Esophagus muscularis mucosa (tissue), 4 donors: Measurements from ENCODE around the gene DIS3L.

ENCODE experiments used
- EP300 ChIP-seq: sonication (generic); formaldehyde crosslinking; IDR thresholded peaks from one replicate; pipeline ENCODE4 v1.6.1; 2017; ENCODE audit warnings: antibody characterized with exemption
- POLR2A ChIP-seq: fragments of 450-650 bp; IDR thresholded peaks from one replicate; pipeline ENCODE4 v1.6.1; 2017; ENCODE audit warnings: antibody characterized with exemption, moderate library complexity, mild to moderate bottlenecking, low read depth
- TF ChIP-seq, protein P1 (sequence below), 3 experiments: fragments of 200-600 bp in 2 of 3; fragments of 450-650 bp in 1 of 3; sonication (generic) in 2 of 3; IDR thresholded peaks; one replicate each; pipeline ENCODE4 v1.5.1; 2017 to 2019; ENCODE audit warnings: antibody characterized with exemption in 3 of 3, mild to moderate bottlenecking in 2 of 3, moderate library complexity in 1 of 3

DNA sequence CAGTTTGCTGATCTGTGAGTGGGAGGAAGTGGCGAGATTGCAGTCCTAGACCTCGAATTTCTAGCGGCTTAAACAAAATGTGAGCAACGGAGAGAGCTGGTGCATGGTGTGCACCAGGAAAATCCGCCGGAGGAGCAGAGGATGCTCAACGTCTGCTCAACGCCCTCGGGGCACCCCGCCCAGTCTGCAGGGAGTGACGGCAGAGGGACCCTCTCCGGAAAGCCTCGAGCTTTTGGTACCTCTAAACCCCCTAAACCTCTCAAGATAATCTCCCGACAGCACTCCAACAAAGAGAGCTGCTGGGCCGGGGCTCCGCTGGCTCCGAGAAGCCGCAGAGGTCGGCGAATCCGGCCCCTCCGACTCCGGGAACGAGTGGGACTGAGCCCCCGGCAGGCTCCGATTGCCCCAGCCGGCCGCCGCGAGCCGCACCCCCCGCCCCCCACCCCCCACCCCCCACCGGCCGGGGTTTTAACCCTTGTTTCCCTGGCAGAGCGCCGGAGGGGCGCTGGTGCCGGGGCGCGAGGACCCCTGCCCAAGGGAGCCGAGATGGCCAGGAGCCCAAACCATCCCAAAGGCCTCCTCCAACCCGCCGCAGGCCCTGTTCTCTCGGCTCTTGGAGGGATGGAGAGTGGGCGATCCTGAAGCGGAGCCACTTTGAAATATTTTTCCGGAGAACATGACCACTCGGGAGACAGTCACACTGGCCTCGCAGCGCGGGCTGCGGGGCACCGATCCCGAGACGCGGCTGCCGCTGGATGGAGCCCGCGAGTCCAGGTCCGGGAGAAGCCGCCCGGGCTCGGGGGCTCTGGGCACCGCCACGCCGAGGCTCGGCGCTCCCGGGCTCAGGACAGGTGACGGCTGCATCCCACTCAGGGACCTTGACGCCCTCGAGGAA lies 41.3 kb upstream of the DIS3L start:
- no peak for TF ChIP-seq EP300
- TF ChIP-seq, protein P1, sequence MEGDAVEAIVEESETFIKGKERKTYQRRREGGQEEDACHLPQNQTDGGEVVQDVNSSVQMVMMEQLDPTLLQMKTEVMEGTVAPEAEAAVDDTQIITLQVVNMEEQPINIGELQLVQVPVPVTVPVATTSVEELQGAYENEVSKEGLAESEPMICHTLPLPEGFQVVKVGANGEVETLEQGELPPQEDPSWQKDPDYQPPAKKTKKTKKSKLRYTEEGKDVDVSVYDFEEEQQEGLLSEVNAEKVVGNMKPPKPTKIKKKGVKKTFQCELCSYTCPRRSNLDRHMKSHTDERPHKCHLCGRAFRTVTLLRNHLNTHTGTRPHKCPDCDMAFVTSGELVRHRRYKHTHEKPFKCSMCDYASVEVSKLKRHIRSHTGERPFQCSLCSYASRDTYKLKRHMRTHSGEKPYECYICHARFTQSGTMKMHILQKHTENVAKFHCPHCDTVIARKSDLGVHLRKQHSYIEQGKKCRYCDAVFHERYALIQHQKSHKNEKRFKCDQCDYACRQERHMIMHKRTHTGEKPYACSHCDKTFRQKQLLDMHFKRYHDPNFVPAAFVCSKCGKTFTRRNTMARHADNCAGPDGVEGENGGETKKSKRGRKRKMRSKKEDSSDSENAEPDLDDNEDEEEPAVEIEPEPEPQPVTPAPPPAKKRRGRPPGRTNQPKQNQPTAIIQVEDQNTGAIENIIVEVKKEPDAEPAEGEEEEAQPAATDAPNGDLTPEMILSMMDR (IDR thresholded peaks at IDR 0.05): peak; percentile 38 to 80 (median 47)
- TF ChIP-seq POLR2A: no peak
